Measurements from ENCODE around the gene ZNF45. TPM values are rescaled to one million over a fixed set of nuclear protein-coding genes. Genes with fewer than 3 reads are reported as not detected.
"Not testable (repeated sequence)": the region's sequence is repeated elsewhere in the genome, so short reads cannot be mapped to it uniquely, and the experiment has no call there.

Gene ZNF45
- polyA plus RNA-seq, 3 donors: 2.1 to 6.3 (median 6.0) TPM

DNA sequence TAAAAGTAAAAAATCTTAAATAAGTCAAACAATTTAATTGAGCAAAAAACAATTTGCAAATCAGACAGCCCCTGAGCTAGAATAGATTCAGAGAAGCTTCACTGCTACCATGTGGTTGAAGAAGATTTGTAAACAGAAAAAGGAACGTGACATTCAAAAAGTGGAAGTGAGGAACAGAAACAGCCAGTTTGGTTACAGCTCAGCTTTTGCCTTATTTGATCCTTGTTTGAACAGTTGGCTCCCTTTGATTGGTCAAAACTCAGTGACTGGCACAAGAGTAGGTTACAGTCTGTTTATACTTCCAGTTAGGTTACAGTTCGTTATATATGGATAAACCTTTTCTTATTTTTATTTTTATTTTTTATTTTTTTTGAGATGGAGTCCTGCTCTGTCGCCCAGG lies 21.7 kb upstream of the ZNF45 start:
- Mint-ChIP-seq H3K4me3 (no peak overlapping the region), H3K9me3 (peaks cover 42 to 86% (median 63%) of the 10 kb centered on the region in 7 donors), H3K27ac (no peak overlapping the region), H3K4me1 (no peaks in the 10 kb centered on the region), H3K27me3 (ENCODE audit: low read depth in 3 of 3) (no peaks in the 10 kb centered on the region), H3K36me3 (peaks cover 0 to 4% of the 10 kb centered on the region in 2 donors)
- no peak overlapping the region for H3K4me3 ChIP-seq (replicated peaks in 1 of 3; ENCODE audit: low read depth in 2 of 3, low read length in 3 of 3)
- 56% methylated on average over 2 of the region's 3 CpGs for WGBS (ENCODE audit: insufficient coverage)
- DNase-seq: no peak
- H3K27ac ChIP-seq (ENCODE audit: low read depth in 1 of 2, low read length in 2 of 2): no peak overlapping the region
- H3K4me1 ChIP-seq (ENCODE audit: control insufficient read depth in 1 of 2, insufficient read depth in 2 of 2, low read length in 2 of 2): peaks cover 0 to 2% of the 10 kb centered on the region in 2 donors
- H3K79me2 ChIP-seq (ENCODE audit: insufficient read depth, low read length): no peaks in the 10 kb centered on the region
- H3K4me2 ChIP-seq (replicated peaks; ENCODE audit: extremely low read depth, low read length, poor library complexity, severe bottlenecking): no peak overlapping the region
- H3K27me3 ChIP-seq (ENCODE audit: control insufficient read depth in 2 of 2, insufficient read depth in 2 of 2, low read length in 2 of 2): no peaks in the 10 kb centered on the region
- TF ChIP-seq, protein P1, sequence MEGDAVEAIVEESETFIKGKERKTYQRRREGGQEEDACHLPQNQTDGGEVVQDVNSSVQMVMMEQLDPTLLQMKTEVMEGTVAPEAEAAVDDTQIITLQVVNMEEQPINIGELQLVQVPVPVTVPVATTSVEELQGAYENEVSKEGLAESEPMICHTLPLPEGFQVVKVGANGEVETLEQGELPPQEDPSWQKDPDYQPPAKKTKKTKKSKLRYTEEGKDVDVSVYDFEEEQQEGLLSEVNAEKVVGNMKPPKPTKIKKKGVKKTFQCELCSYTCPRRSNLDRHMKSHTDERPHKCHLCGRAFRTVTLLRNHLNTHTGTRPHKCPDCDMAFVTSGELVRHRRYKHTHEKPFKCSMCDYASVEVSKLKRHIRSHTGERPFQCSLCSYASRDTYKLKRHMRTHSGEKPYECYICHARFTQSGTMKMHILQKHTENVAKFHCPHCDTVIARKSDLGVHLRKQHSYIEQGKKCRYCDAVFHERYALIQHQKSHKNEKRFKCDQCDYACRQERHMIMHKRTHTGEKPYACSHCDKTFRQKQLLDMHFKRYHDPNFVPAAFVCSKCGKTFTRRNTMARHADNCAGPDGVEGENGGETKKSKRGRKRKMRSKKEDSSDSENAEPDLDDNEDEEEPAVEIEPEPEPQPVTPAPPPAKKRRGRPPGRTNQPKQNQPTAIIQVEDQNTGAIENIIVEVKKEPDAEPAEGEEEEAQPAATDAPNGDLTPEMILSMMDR (IDR thresholded peaks at IDR 0.05): no peak
- intact Hi-C loops (cut with micrococcal nuclease): no loop called here
- no peak overlapping the region for H2AFZ ChIP-seq (ENCODE audit: insufficient read depth, low read depth, low read length, poor library complexity, severe bottlenecking)
- H4K20me1 ChIP-seq (ENCODE audit: insufficient read depth, low read length): no peaks in the 10 kb centered on the region
- H3K36me3 ChIP-seq (replicated peaks in 1 of 2; ENCODE audit: control insufficient read depth in 1 of 2, insufficient read depth in 2 of 2, low read length in 2 of 2): no peaks in the 10 kb centered on the region
- peaks cover 44 to 92% of the 10 kb centered on the region in 2 donors for H3K9me3 ChIP-seq (replicated peaks in 1 of 2; ENCODE audit: control insufficient read depth in 1 of 2, insufficient read depth in 1 of 2, low read length in 2 of 2)
- no peak overlapping the region for H3K9ac ChIP-seq (ENCODE audit: insufficient read depth, low read length, poor library complexity, severe bottlenecking)

DNA sequence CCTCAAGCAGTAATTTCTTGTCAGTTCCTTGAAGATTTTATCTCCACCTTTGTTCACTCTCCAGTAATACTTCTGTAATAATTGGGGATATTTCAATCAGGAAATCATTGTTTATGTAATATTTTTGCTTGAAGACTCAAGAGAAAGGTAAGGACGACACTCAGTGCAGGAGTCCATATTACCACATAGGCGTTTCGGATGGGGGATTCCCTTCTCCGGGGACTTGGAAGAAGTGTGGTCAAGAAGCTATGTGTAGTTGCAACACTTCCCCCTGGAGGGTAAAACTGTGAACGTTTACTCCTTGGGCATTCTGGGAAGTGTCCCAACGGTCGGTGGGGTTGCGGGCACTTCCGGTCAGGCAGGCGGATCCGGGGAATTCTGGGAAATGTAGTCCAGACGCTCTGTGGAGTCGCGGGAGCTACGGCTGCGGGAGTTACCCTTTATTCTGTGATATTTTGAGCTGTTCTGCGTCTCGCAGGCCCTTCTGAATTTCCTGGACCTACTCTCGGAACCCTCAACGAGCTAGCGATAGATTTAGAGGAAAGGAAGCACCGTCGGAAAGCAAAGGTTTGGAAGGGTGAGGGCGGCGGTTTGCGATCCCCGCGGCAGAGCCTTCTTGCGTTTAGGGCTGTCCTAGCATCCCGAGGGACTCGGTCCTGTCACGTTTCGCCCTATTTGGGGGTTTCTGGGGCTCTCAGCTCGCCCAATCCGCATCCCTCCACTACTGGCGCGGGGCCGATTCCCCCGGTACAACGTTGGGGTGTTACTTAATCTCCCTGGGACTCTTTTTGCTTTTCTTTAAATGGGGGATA lies 16.0 kb upstream of the ZNF45 start, which contains the start of gene ZNF221:
TSS of gene ZNF221 (plus strand) at position 395 of the 812 bp plus-strand sequence. CDS start 11,499 bp downstream, outside the sequence.
- no peaks in the 10 kb centered on the region for H3K36me3 ChIP-seq (replicated peaks in 1 of 2; ENCODE audit: control insufficient read depth in 1 of 2, insufficient read depth in 2 of 2, low read length in 2 of 2)
- Mint-ChIP-seq H3K27ac (peak within 1 kb of the TSS; percentile 72 to 90 (median 86)), H3K36me3 (peaks cover 0 to 2% of the 10 kb centered on the region in 2 donors), H3K9me3 (peaks cover 60 to 88% (median 81%) of the 10 kb centered on the region in 7 donors), H3K4me1 (peaks cover 10% of the 10 kb centered on the region), H3K27me3 (ENCODE audit: low read depth in 3 of 3) (peaks cover under 1 to 7% (median 3%) of the 10 kb centered on the region in 3 donors), H3K4me3 (peak within 1 kb of the TSS; percentile 97 to 100)
- H2AFZ ChIP-seq (ENCODE audit: insufficient read depth, low read depth, low read length, poor library complexity, severe bottlenecking): peak within 1 kb of the TSS; percentile 97
- peak within 1 kb of the TSS; percentile 69 for H3K9ac ChIP-seq (ENCODE audit: insufficient read depth, low read length, poor library complexity, severe bottlenecking)
- DNase-seq: peak; percentile 90 to 98 (median 92)
- peaks cover 5 to 8% of the 10 kb centered on the region in 2 donors for H3K4me1 ChIP-seq (ENCODE audit: control insufficient read depth in 1 of 2, insufficient read depth in 2 of 2, low read length in 2 of 2)
- H3K27me3 ChIP-seq (ENCODE audit: control insufficient read depth in 2 of 2, insufficient read depth in 2 of 2, low read length in 2 of 2): no peaks in the 10 kb centered on the region
- H3K79me2 ChIP-seq (ENCODE audit: insufficient read depth, low read length): no peaks in the 10 kb centered on the region
- peak within 1 kb of the TSS; percentile 61 to 95 (median 84) for H3K4me3 ChIP-seq (replicated peaks in 1 of 3; ENCODE audit: low read depth in 2 of 3, low read length in 3 of 3)
- intact Hi-C loops (cut with micrococcal nuclease): loop anchor here in 1 of 2 donors (5.0 kb wide), 1 partner anchor 49 kb away; no protein-coding TSS in a partner anchor
- peaks cover 31 to 74% of the 10 kb centered on the region in 2 donors for H3K9me3 ChIP-seq (replicated peaks in 1 of 2; ENCODE audit: control insufficient read depth in 1 of 2, insufficient read depth in 1 of 2, low read length in 2 of 2)
- no peaks in the 10 kb centered on the region for H4K20me1 ChIP-seq (ENCODE audit: insufficient read depth, low read length)
- 0% methylated on average over 27 of the region's 40 CpGs for WGBS (ENCODE audit: insufficient coverage)
- TF ChIP-seq, protein P1 (IDR thresholded peaks at IDR 0.05): no peak
- peak within 1 kb of the TSS in 1 of 2 donors; percentile 58 for H3K27ac ChIP-seq (ENCODE audit: low read depth in 1 of 2, low read length in 2 of 2)
- H3K4me2 ChIP-seq (replicated peaks; ENCODE audit: extremely low read depth, low read length, poor library complexity, severe bottlenecking): peak within 1 kb of the TSS; percentile 91

DNA sequence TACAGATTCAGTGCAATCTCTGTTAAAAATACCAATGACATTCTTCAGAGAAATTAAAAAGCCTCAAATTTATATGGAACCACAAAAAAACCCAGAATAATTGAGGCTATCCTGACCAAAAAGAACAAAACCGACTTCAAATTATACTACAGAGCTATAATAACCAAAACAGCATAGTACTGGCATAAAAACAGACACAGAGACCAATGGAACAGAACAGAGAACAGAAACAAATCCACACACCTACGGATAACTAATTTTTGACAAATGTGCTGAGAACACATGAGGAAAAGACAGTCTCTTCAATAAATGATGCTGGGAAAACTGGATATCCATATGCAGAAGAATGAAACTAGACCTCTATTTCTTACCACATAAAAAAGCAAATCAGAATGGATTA lies 14.7 kb upstream of the ZNF45 start:
- H3K4me2 ChIP-seq (replicated peaks; ENCODE audit: extremely low read depth, low read length, poor library complexity, severe bottlenecking); H3K36me3 ChIP-seq (replicated peaks in 1 of 2; ENCODE audit: control insufficient read depth in 1 of 2, insufficient read depth in 2 of 2, low read length in 2 of 2); H3K27me3 ChIP-seq (ENCODE audit: control insufficient read depth in 2 of 2, insufficient read depth in 2 of 2, low read length in 2 of 2); H3K4me3 ChIP-seq (replicated peaks in 1 of 3; ENCODE audit: low read depth in 2 of 3, low read length in 3 of 3); H3K36me3 Mint-ChIP-seq; H3K4me1 Mint-ChIP-seq; H4K20me1 ChIP-seq (ENCODE audit: insufficient read depth, low read length); H3K4me3 Mint-ChIP-seq; H3K79me2 ChIP-seq (ENCODE audit: insufficient read depth, low read length); H3K27ac ChIP-seq (ENCODE audit: low read depth in 1 of 2, low read length in 2 of 2); DNase-seq; H3K9ac ChIP-seq (ENCODE audit: insufficient read depth, low read length, poor library complexity, severe bottlenecking); H3K4me1 ChIP-seq (ENCODE audit: control insufficient read depth in 1 of 2, insufficient read depth in 2 of 2, low read length in 2 of 2); H3K27me3 Mint-ChIP-seq (ENCODE audit: low read depth in 3 of 3); H3K27ac Mint-ChIP-seq; H2AFZ ChIP-seq (ENCODE audit: insufficient read depth, low read depth, low read length, poor library complexity, severe bottlenecking): not testable (repeated sequence)
- intact Hi-C loops (cut with micrococcal nuclease): loop anchor here in 1 of 2 donors (5.0 kb wide), 1 partner anchor 48 kb away; no protein-coding TSS in a partner anchor
- peaks cover 56 to 87% (median 83%) of the 10 kb centered on the region in 7 donors for H3K9me3 Mint-ChIP-seq
- peaks cover 25 to 71% of the 10 kb centered on the region in 2 donors for H3K9me3 ChIP-seq (replicated peaks in 1 of 2; ENCODE audit: control insufficient read depth in 1 of 2, insufficient read depth in 1 of 2, low read length in 2 of 2)
- WGBS (ENCODE audit: insufficient coverage): no CpG with 5 or more reads among the region's 2 CpGs

Data from CD14-positive monocyte (primary cell).